NCI-H748 (cell line): ENCODE results near the gene KDM7A.
"Not testable (repeated sequence)": the region's sequence is repeated elsewhere in the genome, so short reads cannot be mapped to it uniquely, and the experiment has no call there.

Source experiments
- DNase-seq: peaks from one replicate; lab custom pipeline; 2025; ENCODE audit not compliant: unreplicated experiment; lab: John Stamatoyannopoulos, UW

KDM7A gene

DNA sequence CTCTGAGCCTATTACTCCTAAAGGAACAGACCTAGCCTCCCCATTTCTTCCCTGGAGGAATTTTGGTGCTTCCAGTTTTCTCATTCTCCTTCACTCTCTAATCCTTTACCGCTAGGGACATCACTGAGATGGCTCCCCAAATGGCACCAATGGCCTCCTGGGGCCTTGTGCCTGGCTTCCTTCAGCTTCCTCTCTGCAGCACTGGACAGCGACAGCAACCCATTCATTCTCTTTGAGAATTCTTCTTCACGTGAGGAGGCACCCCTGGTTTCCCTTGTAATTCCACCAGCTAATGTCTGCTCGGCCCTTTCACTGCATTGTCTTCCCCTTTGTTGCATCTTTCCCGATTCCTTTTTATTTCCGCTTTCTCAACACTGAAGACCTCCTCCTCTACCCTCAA, 24.6 kb upstream of the KDM7A start:
- no peak for DNase-seq

DNA sequence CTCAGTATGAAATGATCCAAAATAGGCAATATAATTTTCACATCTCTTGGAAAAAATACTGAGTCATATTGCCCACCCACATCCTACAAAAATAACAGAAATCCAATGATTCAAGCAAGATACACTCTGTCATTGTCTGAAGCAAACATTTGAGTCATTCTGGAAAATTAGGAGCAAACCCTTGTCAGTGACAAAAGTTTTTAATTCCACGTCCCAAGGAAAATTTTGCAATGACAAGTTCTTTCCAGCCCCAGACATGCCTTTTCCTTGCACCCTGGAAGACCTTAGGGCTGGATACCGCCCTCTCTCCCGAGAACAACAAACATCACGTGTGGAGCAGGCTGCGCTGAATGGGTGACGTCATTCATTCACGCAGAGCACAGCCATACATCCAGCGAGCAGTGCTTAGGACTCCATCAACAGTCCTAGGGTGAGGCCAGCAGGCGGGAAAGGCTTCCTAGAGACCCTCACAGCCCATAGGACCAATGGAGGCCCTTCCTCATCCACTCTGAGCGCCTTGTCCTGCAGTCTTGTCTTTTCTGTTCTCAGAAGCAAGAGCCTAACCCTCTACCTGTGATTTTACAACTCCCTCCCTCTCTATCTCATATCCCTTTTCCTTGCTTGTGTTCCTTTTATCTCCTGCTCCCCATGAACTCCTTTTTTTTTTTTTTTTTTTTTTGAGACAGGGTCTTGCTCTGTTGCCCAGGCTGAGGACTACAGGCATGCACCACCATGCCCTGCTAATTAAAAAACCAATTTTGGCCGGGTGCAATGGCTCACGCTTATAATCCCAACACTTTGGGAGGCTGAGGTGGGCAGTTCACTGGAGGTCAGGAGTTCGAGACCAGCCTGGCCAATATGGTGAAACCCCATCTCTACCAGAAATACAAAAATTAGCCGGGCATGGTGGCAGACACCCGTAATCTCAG, 23.5 kb upstream of the KDM7A start:
- peak; percentile 82 for DNase-seq

DNA sequence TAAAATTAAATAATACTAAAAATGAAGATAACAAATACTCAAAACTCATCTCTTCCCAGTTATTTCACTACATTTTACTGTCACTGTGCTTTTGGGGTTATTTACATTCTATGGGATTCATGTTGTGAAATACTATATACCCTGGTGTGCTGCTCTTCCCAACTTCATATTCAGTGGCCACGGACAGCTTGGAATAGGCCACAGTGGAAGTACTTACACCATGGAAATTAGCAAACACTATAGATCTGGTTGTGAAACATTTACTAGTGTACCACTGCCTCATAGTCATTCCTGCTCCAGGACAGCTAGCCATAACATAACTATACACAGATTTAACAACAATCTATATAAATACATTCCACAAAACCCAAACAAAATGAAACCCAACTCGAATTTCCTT, 21.2 kb upstream of the KDM7A start:
- no peak for DNase-seq

DNA sequence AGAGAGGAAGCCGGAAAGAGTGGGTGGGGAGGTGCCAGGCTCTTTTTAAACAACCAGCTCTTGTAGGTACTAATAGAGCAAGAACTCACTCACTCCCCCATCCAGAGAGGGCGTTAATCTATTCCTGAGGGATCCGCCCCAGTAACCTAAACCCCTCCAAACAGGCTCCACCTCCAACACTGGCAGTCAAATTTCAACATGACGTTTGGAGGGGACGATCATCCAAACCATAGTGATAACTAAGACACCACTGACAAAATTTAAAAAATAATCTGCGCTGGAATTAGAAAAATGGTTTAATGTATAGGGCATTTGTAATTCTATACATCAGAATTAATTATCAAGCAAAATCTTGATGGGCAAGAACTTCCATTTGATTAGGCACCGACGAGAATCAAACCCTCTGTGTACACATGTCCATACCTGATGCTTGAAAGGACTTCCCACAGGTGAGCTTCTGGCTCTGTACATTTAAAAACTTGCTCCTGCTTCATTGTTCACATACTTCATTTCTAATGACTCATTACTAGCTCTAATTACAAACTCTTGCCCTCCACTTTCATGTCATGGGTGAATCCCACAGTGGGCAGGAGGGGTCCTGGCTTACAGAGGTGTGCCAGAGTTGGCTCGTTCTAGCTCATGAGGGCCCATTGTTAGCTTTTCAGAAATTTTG, 20.6 kb upstream of the KDM7A start:
- peak; percentile 22 for DNase-seq

DNA sequence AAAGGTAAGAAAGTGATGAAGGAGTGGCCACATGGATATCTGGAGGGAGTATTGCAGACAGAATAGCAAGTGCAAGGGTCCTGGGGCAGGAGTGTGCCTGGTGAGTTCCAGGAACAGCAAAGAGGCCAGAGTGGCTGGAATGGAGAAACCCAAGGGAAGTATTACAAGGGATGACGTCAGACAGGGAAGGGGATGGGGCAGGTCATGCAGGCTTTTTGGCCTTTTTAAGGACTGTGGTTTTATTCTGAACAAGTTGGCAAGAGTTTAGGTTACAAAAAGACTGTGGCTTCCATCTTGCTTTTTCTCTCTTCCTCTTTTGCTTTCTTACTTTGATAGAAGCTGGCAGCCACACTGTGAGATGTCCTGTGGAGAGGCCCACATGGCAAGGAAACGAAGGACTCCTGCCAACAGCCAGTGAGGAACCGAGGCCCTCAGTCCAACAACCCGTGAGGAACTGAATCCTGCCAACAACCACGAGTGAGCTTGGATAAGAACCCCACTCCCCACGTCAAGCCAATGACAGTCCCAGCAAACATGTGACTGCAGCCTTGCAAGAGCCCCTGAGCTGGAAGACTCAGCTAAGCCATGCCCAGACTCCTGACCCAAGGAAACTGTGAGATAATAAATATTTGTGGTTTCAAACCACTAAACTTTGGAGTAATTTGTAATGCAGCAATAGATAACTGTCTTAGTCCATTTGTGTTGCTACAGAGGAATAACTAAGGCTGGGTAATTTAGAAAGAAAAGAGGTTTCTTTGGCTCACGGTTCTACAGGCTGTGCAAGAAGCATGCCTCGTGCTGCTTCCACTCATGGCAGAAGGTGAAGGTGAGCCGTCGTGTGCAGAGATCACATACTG, 19.8 kb upstream of the KDM7A start:
- no peak for DNase-seq

DNA sequence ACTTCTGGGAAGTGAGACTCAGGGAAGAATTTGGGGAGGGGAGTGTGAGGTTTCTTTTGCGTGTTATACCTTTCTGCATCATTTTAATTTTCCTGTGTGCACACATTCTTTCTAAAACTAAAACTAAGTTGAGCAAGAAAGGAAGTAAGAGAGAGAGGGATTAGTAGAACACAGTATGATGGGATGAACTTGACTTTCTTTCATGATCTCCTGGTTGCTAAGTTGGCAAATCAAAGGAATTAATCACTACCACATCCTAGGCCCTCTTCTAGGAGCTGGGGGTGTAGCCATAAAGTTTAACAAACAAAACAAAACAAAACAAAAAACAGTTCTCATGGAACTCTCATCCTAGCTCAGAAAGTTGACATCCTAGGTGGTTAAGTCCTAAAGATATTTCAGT, 19.1 kb upstream of the KDM7A start:
- DNase-seq: no peak

DNA sequence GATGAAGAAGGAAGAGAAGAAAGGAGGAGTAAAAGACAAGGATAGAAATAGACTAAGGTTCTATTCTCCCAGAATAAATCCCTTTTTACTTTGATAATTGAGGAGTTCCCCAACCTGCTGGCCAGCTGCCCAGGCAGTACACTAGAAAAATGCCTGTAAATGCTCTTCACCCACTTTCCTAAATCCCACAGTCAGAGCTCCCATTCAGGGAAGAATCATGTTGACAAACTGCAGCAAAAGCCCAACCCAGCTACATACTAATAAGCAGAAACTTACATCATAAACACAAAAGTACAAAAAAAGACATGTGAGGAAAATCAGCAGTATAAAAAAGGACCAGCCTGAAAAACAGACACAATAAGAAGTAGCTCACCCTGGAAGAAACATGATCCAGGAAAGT, 15.8 kb upstream of the KDM7A start:
- no peak for DNase-seq

DNA sequence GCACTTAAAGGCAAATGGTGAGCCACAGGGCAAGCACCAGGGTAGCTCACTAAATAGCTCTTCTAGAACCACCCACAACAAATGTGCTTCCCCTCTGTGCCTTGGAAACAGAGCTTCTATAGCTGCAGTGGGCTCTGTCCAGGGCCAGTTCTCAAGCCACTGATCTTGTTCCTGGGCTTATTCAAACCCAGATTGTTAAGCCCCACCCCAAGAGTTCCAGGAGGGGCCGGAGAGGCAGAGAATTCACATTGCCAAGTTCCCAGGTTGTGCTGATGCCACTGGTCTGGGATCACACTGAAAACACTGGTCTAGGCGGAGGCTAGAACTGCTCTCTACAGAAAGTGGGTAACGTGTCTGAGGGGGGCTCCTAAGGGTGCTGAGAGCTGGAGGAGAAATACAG, 15.4 kb upstream of the KDM7A start:
- no peak for DNase-seq

DNA sequence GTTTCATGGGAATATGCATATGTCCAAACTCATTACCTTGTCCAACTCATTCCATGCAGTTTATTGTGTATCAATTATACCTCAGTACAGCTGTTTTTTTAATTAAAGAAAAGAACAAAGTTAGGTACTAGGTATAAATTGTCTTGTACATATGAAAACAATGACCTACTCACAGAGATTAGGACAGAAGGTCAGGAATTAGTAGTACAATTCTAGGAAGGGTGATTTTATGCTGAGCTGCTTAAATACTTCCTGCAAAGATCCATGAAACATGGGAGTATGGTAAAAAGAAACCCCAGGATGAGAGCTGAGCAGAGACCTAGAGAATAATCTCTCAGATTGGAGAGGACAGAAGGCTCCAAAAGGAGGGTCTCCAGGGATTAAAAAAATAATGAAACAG, 13.8 kb upstream of the KDM7A start:
- no peak for DNase-seq

DNA sequence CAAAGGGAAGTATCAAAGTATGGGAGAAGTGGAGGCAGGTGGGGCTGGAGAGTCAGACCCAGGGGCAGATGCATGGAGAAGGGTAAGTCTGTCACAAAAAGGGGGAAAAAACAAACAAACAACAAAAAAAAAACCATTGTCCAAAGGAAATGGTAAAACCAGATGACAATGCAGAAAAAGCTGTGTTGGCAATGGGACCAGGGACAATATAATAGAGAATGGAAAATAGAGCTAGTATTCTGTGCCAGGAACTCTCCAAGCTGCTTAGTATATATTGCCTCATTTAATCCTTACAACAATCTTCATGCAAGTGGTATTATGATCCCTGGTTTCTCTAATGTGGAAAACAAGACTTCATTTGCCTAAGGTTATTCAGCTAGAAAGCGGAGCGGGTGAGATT, 13.1 kb upstream of the KDM7A start:
- DNase-seq: no peak

DNA sequence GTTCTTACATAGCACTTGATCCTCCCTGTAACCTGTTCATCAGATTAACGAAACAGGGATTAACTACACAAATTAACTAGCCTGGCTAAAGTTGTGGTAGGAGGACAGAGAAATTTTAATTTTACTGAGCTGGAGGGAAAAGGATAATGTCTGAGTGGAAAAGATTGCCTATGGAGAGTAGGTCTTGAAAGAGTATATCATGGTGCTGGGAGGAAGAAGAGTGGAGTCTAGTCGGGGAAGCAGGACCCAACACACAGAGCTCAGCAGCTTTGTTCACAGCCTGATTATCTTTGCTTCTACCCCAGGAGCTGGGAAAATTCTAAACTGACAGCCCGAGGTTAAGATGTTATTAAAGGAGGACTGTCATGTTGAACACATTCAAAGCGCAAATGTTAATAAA, 6.1 kb upstream of the KDM7A start:
- no peak for DNase-seq

DNA sequence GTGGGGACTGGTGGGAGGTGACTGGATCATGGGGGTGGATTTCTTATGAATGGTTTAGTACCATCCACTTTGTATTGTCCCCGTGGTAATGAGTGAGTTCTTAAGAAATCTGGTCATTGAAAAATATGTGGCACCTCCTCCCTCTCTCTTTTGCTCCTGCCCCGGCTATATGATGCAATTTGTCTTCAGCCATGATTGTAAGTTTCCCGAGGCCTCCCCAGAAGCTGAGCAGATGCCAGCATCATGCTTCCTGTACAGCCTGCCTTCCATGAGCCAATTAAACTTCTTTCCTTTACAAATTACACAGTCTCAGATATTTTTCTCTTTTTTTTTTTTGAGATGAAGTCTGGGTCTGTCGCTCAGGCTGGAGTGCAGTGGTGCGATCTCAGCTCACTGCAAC, 2.6 kb upstream of the KDM7A start:
- DNase-seq: no peak

DNA sequence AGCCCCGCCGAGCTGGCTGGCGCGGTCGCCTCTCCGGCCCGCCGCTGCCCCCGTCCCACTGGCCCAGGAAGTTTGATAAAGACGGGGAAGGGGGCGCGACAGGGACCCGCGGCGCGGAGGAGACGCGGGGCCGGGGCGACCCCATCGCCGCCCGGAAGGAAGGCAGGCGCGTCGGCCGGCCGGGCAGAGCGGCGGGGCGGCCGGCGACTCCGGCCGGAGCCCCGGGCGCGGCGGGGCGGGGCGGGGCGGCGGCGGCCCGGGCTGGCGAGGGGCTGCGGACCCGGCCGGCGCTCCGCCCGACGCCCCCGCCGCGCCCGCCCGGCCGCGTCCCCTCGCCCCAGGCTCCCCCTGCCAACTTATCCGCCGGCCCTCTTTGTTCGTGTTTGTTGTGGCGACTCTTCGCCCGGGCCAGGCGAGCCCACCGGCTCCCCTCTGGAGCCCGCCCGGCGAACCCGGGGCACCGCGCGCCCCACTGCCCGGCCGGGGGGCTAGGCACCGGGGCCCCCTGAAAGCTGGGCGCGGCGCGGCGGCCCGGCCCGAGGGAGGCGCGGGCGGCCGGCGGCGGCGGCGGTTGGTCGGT, 571 bp downstream of the KDM7A start:
- peak; percentile 43 for DNase-seq

DNA sequence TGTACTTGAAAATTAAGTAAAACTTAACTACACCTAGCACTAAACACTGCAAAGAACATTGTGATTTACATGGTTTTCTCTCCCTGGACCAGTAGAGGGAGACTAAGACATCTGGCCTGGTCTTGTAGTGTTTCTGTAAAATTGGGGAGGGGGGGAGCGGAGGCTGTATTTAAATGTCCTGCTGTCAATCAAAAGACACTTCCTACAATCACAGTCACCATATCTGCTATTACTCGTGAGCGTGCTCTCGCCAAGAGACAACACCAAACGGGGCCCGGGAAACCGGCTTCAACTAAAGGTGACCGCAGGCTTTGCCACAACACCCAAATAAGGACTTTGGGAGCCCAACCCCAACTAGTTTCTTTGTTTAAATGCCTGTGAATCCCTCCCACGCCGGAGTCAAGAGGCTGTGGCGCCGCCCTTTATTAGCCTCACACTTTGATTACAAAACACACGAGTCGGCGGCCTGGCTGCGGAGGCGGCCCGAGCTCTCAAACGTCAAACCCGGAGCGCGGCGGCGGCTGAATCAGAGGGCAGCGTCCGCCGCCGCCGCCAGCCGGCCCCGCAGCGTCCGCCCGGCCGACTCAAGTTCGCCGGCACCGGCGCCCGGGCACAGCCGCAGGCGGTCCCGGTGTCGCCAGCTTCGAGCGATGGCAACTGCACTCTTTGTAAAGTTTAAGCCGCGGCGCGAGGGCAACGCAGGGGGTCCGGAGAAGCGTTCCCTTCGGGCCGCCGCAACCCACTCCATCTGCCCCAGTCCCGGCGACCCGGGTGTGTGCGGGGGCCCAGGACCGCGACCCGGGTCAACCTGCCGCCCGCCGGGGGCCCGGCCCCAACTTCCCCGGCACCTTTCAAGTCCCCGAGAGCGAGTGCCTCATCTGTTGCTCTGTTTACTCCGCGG, 1.3 kb downstream of the KDM7A start:
- DNase-seq: peak; percentile 97

DNA sequence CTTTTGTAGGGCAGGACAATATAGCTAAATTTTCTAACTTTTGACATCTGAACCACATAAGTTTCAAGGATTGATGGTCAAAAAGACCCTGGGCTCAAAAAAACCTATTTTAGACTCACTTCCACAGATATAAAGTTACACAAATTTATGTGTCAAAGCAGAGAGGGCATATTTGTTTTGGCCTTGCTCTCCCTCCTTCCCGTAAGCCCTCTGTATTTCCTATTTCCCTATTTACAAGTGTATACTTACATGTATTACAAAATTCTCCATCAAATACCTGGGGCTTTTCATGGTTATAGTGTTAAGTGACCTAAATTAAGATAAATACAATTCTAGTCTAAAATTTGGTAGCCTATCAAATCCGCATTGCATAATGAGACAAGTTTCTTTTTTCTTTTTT, 2.6 kb downstream of the KDM7A start:
- DNase-seq: no peak

DNA sequence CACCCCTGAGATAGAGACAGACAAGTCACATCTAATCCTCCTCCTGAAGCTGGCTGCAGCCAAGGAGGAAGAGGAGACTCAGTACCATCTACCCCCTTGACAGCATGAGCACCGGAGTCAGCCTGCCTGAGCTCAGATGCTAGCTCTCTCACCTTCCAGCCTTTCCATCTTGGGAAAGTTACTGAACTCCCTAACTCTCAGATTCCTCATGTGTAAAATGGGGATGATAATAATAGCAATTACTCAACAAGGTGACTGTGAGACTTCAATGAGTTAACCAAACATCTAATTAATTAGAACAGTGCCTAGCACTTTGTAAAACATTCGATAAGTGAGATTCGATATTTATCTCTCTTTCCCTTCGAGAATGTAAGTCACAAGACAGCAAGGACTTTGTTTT, 6.4 kb downstream of the KDM7A start:
- DNase-seq: no peak

DNA sequence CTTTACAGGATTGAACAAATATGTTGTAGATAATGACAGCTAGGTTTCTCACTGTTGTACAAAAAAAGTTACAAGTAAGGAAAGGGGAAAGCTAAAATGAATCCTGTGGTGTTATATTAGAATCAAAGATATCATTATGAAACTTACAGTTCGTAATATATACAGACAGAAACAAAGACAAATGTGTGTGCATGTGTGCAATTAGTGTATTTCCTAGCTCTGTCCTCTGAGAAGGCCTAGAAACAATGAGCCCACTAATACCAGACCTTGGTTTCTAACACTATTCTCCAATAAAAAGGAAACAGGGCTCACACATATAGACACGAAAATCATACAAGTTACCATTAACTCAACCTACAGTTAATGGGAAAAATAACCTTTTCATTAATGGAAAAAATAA, 8.0 kb downstream of the KDM7A start:
- no peak for DNase-seq

DNA sequence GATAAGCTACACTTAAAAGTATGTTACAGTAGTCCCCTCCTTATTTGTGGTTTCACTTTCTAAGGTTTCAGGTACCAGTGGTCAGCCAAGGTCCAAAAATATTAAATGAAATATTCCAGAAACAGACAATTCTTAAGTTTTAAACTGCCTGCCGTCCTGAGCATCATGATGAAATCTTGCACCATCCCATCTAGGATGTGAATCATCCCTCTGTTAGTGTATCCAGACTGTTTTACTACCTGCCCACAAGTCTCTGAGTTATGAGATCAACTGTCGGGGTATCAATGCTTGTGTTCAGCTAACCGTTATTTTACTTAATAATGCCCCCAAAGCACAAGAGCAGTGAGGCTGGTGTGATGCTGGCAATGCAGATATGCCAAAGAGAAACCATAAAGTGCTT, 11.4 kb downstream of the KDM7A start:
- DNase-seq: no peak

DNA sequence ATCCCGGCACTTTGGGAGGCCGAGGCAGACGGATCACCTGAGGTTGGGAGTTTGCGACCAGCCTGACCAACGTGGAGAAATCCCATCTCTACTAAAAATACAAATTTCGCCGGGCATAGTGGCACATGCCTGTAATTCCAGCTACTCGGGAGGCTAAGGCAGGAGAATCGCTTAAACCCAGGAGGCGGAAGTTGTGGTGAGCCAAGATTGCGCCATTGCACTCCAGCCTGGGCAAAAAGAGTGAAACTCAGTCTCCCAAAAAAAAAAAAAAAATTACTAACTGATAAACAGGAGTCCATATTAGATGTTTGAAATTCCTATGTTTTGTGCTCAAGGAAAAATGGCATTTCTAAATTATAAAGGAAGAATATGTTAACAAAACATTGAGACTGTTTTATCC, 14.7 kb downstream of the KDM7A start:
- DNase-seq: not testable (repeated sequence)

DNA sequence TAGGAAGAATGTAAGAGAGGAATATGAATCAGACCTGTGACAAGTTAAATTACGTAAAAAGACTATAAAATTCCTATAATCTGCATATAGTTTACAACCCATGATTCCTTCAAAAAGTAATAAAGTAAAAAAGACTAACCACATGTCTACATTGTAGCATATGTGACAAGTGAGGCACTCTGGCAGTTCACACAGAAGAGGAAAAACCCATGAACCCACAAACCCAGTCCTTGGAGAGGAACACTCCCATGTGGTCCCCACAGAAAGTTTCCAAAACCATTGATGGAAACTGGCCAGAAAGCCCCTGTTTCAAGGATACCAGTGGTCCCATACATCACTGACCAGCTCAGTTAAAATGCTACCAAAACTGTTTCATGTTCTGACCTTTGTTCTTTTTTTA, 15.7 kb downstream of the KDM7A start:
- DNase-seq: no peak
